ENCODE results near the gene PLEKHA7.
"Not testable (repeated sequence)": the region's sequence is repeated elsewhere in the genome, so short reads cannot be mapped to it uniquely, and the experiment has no call there.

The PLEKHA7 gene

DNA sequence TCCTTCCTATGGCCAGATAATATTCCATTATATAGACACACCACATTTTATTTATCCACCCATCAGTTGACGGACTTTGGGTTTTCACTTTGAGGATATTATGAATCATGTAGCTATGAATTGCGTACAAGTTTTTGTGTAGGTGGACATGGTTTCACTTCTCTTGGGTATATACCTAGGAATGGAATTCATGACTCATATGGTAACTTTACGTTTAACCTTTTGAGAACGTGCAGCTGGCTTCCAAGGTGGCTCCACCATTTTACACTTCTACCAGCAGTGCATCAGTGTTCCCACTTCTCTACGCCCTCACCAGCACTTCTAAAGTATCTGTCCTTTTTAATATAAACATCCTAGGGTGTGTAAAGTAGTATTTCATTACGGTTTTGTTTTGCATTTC, 112.0 kb downstream of the PLEKHA7 start:
- no peak for DNase-seq

DNA sequence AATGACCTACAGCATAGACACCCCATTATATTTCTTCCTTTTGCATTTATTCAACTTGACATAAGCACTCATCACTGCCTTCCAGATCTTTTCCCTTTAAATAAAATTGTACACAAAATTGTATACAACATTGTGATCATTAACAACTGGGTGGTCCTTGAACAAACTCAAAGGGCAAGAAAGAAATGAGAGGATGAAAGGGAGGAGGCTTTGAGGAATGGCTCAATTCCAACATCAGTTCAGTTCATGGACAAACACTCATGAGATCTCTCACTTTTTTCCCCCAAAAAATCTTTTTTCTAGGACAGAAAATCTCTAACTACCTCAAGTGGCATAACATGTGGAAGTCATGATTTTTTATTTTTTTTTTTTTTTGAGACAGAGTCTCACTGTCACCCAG, 113.7 kb downstream of the PLEKHA7 start:
- no peak for DNase-seq

DNA sequence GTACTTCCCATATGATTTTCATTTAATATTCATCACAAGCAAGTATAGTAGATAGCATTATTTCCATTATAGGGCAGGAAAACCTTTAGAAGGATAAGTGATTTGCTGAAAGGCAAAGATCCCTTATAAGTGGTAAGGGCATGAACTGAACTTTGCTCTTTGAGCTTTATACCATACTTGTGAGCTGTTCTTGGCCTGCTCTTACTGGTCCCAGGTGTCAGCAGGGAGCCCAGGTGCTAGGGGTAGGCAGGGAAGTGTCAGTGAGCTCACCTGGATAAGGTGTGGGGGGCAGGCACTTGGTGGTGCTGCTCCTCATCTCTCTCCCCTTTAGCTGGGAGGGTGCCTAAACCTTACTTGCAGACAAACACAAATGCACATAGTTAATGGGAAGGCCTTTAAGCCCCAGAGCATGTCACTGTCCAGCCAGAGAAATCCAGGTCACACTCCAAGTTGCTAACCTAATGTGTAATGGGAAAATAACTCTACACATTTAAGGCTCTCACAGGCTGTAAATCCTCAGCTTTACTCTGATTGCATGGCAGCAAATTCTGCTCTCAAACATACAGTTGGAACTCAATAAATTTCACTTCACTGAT, 114.4 kb downstream of the PLEKHA7 start:
- DNase-seq, result no peak

DNA sequence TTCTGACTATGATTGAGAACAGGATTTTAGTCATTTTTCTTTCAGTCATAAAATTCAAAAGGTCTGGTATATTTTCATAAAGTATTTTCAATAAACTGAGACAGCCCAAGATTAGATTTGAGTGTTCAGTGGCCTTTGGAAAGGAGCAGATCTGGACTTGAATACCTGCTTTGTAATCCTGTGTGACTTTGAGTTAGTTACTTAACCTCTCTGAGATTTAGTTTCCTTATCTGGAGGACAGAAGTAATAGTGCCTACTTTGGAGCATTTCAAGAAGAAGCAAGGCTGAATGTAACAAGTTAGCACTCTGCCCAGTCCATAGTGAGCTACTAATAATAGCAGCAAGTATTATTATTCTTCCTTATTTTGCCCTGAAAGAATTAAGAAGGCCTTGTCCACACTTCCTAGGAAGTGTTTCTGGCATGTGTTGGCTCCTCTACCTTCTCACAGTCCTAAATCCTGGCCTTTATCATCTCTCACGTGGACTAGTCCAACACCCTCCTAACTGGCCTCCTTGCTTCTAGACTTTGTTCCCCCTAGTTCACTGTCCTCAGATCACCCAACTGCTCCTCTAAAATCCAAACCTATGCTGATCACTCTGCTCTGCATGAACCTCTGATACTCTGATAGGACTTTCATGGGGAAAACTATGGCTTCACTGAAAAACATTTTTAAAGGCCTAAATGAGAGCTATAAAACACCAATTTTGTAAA, 115.8 kb downstream of the PLEKHA7 start:
- DNase-seq, result no peak

DNA sequence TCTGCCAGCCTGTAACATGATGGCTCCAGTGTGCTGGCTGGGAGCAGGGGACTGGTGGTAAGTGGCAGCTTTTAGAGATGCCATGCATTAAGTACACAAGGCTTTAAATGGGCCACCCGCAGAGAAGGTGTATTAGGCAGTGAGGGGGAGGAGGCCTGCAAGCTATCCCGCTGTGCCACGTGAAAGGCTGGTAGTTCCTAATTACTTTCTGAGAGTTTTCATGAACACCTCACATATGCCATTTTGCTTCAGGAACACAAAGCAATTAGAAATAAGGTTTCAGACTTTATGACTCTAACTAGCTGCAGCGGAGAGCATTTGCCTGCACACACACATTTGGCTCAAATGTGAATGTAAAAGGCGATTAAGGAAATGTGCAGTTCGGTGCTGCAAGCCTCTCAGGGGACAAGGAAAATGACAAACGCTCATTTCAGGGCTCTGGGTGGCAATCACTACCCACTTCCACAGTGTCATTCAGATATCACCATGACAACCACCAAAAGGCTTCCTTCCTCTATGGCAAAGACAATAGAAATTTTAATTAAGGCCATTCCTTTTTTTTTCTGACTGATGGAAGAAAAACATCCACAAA, 116.6 kb downstream of the PLEKHA7 start:
- no peak for DNase-seq

DNA sequence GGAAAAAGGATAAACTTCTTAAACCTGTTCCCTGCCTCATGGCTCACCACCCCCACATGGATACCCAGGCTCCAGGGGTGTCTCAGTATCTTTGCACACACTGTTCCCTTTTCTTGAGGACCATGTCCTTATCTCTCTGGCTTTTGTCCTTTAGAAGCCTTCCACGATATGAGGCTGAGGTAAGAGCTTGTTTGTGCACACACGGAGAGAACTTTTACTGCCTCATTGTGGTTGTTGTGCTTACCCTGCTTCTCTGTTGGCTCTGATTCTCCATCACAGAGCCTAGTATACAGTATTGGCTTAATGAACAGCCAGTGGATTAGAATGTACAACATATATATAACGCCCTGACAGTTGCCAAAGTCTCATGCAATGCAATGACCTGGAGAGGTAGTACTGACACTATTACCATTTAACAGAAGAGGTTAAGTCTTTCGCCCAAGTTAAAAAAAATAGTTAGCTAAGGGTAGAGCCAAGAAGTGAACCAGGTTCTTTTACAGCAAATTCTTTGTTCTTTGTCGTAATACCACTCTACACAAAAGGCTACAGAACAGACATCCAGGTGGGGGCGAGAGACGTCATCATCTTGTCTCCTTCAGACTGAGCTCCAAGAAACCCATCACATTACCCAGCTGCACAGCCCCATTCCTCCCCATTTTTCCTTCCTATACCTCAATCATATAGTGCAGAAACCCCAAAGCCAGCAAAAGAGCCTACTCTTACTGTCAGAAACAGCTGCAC, 117.3 kb downstream of the PLEKHA7 start:
- no peak for DNase-seq

DNA sequence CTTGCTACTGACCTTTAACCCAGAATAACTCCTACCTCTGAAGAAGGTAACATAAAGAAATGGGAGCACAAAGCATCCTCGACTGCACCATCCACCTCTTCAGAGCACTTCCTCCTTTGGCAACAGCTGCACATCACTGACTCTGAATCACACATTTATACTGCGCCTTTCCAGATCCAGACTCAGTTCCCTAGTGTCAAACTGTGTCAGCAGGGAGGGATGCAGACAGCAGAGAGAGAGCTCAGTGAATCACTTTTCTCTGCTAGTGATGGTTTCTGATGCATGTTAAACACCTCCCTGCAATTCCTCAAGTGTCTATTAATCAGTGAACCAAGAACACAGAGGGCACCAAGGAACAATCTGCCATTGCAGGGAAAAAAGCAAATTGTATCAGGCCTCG, 118.9 kb downstream of the PLEKHA7 start:
- DNase-seq, result no peak

DNA sequence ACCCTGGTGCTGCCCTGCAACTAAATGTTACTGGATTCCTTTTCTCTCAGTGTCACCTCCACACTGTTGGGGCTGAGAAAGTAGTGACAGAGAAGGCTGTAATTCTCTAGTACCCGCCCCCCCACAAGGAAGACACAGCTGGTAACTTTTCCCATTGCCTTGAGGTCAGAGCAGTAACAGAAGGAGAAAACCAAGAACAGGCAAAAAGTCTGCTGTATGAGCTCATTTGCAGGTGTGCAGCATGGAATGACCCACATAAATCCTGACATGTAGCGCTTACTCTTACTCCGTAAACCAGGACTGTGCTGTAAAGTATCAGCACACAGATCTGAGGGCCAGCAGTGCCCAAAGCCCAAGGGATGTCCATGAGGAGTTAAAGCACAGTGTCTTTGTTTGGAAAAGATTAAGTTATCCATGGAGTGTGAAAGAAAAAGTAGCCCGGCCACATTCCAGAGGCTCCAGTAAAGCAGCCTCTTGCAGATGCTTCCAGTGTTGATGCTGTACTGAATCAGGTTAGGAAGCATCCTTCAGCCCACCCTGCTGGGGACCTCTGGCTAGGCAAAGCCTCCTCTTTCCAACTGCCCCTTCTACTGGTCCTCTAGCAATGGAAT, 120.7 kb downstream of the PLEKHA7 start:
- no peak for DNase-seq

DNA sequence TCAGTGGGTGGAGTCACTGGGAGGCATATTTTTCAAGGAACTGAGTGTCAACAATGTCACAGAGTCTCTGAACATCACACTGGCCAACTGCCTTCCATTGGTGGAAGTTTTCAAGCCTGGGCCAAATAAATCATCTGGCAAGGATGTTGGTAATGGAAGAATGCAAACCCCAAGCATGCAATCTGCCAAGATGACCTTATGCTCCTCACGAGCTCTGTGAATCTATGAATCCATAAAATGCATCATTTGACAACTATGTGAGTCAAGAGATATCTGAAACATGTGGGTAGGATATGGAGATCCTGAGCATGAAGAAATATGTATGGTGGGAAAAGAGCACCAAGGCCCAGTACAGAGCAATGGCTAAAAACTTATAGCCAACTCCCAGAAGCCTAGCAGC, 122.2 kb downstream of the PLEKHA7 start:
- no peak for DNase-seq

DNA sequence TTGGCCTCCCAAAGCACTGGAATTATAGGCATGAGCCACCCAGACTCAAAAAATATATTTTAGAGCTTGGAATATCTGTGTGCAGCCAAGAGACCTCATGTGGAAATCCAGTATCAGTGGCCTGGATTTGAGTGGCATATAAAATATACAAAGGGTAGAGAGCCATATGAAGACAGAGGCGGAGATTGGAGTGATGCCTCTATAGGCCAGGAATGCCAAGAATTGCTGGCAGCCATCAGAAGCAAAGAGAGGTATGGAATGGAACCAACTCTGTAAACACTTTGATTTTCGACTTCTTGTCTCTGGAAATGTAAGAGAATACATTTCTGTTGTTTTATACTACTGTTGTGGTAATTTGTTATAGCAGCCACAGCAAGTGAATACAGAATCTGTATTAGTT, 123.0 kb downstream of the PLEKHA7 start:
- no peak for DNase-seq

DNA sequence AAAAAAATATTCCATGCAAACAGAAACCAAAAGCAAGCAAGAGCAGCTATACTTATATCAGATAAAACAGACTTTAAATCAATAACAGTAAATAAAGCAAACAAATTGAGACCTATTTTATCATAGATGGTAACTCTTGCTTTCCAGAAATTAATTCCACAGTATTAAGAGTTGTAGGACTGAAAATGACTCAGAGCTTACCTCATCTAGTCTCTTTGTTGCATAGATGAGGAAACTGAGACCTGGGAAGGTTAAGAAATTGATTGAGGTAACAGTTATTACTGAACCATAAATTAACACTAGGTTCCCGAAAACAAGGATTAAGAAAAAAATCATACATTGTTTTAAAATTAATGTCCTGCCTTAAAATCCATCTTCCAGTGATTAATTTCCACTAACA, 123.8 kb downstream of the PLEKHA7 start:
- DNase-seq, result no peak

DNA sequence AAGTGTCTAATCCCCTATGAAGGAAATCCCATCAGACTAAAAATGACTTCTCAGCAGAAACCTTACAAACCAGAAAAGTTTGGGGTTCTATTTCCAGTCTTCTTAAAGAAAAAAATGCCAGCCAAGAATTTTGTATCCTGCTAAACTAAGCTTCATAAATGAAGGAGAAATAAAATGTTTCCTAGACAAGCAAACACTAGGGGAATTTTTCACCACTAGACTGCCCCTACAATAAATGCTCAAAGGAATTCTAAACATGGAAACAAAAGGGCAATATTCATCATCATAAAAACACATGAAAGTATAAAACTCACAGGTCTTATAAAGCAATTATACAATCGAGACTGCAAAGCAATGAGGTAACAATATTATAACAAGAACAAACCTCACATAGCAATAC, 124.3 kb downstream of the PLEKHA7 start:
- DNase-seq, result no peak

DNA sequence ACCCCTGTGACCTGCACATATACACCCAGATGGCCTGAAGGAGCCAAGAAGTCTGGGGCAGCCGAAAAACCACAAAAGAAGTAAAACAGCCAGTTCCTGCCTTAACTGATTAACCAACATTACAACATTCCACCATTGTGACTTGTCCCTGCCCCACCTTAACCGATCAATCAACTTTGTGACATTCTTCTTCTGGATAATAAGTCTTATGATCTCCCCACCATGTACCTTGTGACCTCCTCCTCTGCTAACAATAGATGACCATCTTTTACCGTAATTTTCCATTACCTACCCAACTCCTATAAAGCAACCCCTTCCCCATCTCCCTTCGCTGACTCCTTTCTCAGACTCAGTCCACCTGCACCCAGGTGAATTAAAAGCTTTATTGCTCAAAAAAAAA, 125.2 kb downstream of the PLEKHA7 start:
- not testable (repeated sequence) for DNase-seq

DNA sequence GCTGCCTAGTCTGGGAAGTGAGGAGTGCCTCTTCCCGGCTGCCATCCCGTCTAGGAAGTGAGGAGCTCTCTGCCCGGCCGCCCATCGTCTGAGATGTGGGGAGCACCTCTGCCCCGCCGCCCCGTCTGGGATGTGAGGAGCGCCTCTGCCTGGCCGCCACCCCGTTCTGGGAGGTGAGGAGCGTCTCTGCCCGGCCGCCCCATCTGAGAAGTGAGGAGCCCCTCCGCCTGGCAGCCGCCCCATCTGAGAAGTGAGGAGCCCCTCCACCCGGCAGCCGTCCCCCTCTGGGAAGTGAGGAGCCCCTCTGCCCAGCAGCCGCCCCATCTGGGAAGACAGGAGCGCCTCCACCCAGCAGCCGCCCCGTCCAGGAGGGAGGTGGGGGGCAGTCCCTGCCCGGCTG, 126.3 kb downstream of the PLEKHA7 start:
- not testable (repeated sequence) for DNase-seq

DNA sequence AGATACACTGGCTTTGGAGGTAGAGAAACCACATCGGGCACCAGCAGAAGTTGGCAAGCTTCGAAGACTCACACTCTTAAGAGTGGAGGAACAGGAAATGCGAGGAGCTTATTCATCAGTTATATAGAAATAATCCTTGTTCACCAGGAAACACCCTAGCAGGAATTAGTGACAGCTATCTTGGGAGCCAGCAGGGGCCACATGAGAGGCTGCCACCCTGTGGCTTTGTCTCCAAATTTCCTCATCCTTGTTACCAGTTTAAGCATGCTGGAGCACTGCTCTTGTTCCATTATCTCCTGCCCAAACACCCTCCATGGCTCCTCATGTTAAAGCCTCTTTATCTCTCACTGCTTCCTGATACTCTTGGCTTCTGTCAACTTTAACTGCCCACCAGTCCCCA, 131.0 kb downstream of the PLEKHA7 start:
- no peak for DNase-seq

DNA sequence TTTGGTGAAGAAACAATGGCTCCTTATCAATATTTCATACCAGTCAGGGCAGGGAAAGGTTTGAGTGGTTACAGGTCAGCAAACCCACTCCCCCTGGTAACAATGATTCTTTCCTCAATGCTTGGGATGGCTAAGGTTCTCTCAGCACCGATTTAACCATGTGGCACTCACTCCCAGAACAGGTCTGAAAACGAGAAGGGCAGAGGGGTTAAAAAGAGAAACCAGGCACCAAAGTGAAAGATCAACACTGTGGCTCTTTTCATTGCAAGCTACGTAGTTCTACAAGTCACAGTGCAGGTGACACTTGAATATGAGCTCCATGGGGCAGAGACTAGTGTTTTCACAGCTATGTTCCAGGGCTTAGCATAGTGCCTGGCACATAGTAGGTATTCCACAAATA, 132.4 kb downstream of the PLEKHA7 start:
- no peak for DNase-seq

DNA sequence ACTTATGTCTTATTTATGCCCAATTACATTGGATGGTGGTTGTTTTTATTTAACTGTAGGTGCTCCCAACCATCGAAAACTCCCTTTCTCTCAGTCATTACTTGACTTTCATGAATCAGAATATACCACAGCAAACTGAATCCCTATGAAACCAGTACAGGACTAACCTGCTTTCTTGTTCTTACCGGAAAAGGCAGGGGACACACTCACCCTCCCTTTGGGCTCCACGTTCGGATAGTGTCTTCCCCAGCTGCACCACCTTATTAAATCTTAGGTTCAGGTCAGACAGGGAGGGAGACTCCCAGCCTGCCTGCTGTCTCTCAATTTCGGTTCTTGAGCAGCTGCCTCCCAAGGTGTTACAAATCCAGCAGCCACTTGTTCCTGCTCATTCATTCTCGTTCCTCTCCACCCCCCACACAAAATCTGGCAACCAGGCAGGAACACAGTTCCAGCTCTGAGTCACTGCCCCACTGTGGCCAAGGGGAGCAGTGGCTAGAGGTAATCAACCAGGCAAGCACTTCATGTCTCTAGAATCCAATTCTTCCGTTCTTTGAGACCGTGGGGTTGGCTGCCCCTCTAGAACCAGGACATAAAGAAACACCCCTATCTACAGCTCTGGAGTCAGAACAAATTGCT, 133.0 kb downstream of the PLEKHA7 start:
- DNase-seq, result no peak

DNA sequence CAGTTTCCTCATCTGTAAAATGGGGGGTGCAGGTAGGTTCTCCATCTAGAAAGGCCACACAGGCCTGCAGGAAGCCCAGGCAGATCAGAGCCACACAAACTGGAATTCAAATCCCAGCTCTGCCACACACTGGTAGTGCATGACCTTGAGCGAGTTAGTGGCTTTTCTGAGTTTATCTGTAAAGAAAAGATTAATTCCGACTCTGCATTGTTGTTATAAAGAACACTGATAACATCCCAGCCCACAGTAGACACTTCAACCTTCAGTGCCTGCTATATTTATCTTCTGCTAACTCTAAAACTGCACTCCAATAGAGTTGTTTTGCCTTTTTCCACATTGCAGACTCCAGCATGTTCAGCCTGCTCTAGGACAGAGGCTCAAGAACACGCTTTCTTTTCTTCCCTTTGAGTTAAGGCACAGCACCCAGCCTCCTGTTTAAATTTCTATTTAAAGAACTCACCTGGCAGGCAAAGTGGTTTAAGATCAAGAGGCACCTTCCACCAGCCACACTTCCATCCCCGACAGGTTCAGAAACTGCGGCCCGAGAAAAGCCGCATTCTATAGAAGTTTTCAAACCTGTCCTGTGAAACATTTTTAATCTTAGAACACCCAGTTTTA, 133.9 kb downstream of the PLEKHA7 start:
- DNase-seq, result no peak

DNA sequence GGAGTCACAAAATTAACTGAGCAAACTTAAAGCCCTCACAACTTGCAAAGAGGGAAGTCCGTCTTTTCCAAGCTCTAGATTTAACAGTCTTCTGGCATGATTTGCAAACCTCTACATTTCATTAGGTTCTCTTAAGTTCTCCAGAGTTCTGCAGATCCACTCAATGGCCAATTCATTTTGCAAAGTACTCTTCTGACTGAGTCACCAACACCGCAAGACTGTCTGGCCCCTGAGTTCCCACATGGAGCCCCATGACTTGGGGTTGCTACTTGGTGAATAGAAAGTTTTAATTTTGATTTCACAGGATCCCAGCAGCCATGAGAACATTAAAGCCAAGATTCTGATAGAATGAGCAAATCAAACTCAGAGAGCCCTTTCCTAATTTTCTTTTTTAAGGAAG, 134.5 kb downstream of the PLEKHA7 start:
- DNase-seq, result no peak

DNA sequence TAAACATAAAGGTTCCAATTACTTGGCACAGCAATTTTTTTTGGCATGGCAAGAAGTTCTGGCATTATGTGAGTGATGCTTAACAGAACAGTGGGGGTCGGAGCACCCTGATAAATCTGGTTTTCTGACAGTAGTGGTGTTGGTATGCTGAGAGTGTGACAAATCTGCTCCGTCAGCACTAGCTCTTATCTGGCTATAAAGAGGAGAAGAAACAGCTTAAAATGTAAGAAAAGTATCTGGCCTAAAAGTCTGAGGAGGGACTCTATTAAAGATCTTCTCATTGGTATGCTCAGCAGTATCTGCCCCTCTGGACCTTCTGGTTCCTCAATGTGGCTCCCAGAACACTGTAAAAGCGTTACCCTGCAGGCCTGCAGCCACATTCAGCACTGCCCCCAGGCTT, 137.4 kb downstream of the PLEKHA7 start:
- DNase-seq, result no peak

DNA sequence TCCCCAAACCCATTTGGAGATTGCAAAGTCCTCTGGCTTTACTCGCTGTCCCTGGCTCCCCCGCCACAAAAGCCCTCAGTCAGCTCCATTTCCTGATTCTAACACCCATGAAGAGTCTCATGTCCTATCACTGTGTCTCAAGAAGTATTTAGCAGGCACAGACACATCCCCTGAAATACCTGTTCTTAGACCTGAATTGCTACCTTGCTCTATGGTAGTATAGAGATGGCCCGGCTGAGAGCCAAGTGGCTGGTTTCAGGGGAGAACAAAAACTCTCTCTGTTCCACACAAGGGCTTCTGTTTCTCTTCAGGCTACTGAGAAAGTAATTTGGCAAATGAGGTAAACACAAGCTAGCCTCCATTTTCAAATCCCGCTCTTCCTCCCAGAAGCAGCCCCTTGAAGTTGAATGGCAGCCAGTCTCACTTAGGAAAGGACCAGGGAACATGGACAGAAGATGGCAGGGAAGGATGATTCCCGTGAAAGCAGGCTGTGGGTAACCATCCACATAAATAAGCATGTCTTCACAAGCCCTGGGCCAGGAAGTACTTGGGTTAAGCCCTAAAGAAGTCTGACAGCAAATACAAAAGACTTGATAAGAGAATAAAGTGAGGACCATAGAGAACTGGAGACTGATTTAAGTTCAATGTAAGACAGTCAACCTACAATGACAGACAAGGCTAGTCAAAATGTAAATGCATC, 138.0 kb downstream of the PLEKHA7 start:
- DNase-seq, result no peak
